ENCODE measurements around the gene SLC24A4.

DNA sequence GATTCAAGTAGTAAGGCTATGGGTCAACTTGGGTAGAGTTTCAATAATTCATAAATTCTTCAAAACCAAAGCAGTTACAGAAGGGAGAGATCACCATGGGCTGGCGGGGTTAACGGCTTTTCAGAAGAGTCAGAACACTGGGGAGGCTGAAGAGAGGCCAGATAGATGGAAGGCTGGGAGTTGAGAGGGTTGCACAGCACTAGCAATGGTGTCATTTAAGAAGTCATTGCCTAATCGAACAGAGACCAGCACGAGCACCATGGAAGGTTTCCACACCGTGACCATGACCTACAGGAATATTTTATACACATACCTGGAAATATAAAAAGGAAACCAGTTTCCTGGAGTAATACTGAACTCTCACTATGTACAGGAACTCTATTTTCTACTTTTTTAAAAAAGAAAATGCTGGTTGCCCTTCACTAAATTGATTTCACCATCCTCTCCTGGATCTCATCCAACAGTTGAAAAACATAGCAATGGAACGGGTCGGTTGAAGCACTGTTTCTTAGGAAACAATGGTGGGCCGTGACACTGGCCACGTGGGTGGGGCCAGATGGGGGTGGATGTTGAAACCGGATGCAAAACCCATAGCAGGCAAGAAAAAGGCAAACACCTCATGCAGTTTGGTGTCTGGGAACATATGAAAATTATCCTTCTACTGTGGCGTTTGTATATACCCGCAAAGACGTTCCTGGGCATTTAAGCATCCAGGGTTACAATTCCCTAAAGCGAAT is 152.7 kb downstream of the SLC24A4 start:
- TF ChIP-seq CTCF (IDR thresholded peaks at IDR 0.05; ENCODE audit: insufficient read depth, low read length) (no peak), POLR2AphosphoS5 (IDR thresholded peaks at IDR 0.05; ENCODE audit: low read depth) (peak; percentile 90)
